GM21717 (cell line): ENCODE measurements around the gene CBLN2.

Experiments
- ATAC-seq: cut with Tn5 transposase; IDR thresholded peaks from one replicate; pipeline ENCODE4 v1.9.1; 2021; ENCODE audit warnings: mild to moderate bottlenecking, moderate library complexity; ENCODE audit not compliant: unreplicated experiment

Gene CBLN2

DNA sequence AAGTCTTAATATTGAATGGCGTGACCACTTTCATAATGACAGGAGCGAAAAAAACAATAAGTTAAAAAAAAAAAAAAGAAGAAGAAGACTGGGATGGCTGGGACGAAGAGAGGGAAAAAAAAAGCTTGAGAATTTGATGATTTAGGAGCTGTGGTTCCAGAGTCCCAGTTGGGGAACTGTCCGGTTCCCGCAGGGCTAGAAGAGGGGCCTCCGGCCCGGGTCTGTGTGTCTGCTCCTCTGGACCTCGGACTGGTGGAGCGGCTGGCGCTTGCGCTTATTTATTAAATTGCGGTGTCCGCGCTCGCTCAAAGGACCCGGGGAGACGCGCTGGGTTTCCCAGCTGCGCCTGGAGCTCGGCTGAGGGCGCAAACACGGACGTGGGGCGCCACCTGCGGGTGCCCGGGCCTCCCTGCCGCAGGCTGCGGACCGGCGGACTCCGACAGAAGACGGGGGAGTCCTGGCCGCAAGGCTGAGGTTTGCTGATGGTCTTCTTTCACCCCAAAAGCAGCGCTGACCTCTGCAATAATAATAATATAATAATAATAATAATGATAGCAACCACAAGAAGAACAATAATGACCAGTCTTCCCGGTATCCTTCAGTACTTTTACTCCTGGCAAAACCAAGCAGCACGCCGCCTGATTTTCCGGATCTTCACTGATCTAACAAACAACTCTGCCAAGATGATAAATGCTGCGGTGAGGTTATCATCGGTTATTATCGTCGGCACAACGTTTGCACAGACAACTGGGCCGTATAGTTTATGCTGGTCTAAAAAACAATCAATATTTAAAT lies at the start of gene CBLN2:
Gene CBLN2, minus strand, starts transcription at position 251 of the 795 bp plus-strand sequence. CDS start 2,182 bp downstream, outside the sequence.
- ATAC-seq = peak; percentile 88

DNA sequence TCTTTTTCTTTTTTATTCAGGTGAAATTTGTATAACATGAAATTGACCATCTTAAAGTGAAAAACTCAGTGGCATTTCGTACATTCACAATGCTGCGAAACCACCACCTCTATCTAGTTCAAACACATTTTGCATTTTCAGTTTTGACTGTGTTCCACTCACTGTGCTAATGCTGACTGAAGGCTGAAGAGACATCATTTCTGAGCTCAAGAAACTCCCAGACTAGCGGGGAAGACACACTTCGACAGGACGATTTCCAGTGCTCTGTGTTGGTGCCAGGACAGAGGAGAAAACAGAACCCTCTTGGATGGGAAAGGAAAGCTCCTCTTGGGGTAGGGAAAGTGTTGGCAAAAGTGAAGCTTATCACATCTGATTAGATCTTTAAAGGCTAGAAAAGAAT lies 44.2 kb upstream of the CBLN2 start:
- no peak for ATAC-seq

DNA sequence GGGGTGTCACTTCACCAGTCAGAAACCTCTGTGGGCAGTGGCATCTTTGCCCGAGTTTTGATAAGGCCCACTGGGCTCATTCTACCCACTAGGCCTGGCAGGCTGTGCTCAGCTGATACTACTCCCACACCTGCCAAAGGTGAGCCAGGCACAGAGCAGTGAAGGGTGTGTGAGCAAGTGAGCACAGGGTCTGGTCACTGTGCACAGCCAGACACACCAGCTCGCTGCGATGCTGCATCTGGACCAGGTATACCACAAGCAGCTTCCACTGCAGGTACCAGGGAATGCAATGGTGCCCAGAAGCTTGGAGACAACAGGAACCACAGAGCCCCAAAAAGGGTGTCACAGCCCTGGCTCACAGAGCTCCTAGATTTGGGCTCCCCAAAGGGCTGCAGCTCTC lies 40.6 kb upstream of the CBLN2 start:
- ATAC-seq = no peak

DNA sequence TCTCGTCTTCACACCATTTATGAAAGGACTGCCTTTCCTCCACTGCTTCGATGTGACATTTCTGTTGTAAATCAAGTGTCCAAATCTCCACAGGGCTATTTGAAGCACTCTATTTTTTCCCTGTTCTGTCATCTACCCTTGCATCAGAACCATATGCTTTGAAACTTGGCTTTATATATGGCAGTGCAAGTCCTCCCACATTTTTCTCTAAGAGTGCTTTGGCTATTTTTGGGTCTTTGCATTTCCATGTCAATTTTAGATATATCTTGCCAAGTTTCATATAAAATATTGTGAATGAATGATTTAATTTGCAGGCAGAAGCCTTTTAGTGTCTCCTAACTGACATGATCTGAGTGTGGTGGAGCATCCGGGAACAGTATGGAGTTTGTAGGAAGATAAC lies 37.8 kb upstream of the CBLN2 start:
- no peak for ATAC-seq

DNA sequence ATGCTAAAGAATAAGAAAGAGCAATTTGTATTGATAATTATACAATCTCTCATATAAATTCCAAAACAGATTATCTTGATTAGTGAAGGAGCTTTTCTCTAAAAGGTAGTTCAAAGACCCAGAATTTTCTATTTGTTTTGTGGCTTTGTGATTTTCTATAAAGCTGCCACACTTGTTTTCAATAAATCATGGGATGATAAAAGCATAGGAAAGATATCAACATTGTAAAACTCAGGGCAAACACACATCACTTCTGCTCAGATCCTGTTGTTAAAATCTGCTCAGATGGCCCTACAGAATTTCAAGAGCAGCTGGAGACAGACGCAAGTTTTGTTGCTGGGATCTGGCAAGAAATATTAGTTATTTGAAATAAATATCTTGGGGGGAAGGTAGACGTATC lies 28.8 kb upstream of the CBLN2 start:
- no peak for ATAC-seq

DNA sequence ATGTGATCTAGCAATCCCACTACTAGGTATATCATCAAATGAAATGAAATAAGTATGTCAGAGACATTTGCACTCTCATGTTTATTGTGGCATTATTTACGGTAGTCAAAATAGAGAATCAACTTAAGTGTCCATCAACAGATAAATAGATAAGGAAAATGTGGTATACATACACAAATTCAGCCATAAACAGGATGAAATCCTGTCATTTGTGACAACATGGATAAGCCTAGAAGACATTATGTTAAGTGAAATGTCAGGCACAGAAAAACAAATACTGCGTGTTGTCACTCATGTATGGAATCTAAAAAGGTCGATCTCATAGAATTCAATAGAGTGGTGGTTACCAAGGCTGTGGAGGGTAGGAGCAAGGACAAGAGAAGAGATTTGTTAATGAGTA lies 22.1 kb upstream of the CBLN2 start:
- no peak for ATAC-seq

DNA sequence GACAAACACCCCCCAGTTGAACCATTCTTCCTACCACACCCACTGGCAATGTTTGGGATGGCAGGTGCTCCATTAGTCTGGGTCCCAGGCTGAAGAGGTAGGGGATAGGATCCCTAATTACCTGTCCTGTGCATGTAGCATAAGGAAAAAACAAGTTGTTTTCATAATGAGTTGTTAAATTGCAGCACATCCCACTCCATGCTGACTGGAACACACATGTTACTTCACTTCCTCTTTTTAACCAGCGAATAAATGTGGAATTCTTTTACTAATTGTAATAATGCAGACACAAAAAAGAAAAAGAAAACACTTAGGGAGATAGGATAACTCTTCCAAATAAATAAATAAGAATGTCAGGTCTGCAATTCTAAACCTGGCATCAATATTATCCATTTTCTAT lies 11.8 kb upstream of the CBLN2 start:
- ATAC-seq = no peak

DNA sequence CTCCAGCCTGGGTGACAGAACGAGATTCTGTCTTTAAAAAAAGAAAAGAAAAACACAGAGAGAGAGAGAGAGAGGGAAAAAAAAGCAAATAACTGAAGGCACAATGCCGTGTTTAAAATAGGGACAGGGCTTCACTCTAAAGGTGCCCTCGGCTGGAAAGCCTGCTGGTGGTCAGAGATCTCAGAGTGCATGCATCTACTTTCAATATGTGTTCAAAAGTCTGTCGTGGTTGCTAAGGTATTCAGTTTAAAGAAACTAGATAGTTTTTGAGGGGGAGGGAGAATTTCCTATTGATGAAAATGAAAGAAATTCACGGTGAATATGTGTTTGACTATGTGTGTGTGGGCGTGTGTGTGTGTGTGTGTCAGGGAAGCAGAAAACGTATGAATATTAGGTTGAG lies 11.0 kb upstream of the CBLN2 start:
- ATAC-seq = no peak

DNA sequence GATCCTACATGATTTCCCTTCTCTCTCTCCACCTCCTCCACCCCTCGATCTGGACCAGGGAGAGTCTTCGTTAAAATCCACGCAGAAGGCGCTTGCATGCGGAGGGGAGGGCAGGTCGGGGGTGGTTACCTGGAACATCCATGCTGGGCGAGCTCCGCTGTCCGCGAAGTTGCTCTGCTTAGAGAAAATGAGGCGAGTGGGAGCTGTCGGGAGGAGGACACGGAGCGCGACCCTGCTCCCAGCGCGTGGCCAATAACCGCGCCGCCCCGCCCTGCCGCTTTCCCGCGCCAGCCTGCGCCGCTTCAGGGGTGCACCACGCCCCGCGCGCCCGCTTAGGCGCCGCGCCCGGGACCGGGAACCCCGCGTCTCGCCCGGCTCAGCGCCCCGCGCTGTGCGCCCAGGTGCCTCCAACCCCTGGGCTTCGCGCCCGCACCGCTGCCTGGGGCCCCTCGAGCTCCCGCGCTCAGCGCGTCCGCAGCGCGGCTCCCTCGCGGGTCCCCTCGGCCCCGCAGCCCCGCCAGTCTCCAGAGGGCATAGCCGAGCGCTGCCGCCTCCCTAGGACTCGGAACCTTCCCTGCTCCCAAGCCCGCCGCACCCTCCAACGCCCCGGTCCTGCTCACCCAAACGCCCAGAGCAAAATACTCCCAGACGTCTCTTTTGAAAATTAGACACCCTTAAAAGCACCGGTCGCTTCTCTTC lies 636 bp downstream of the CBLN2 start:
- ATAC-seq = no peak

DNA sequence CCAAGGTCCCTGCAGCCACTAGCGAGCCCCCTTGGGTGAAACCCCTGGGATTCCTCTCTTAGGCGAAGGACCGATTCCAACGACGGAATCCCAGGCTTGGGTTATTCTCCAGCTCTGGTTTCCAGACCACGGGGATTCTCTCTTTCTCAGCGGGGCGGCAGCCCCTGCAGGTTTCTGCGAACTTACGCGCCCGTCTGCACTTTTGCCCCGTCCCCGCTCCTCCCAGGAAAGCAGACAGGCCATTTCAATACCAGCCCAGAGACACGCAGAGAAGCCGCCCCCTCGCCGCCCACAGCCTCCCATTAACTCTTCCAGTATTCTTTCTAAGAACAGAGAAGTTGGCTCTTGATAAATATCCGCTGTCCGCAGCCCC lies 1.2 kb downstream of the CBLN2 start:
- ATAC-seq = no peak

DNA sequence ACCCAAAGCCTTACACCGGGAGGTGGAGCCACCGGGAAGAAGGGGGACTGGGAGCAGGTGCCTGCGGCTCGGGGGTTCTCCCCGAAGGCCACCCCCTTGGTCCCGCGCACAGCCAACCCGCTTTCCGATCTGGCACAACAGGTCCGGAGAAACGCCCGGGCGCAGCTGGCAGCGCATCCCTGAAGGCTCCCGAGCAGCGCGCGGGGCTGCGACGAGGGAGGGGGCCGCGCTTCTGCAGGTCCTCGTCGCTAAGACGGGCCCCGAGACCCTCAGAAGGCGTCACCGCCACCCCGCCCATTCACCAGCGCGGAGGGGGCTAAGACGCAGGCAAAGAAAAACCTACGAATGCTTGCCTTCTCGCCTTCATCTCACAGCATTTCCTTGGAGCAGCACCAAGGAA lies 1.8 kb downstream of the CBLN2 start:
- ATAC-seq = no peak

DNA sequence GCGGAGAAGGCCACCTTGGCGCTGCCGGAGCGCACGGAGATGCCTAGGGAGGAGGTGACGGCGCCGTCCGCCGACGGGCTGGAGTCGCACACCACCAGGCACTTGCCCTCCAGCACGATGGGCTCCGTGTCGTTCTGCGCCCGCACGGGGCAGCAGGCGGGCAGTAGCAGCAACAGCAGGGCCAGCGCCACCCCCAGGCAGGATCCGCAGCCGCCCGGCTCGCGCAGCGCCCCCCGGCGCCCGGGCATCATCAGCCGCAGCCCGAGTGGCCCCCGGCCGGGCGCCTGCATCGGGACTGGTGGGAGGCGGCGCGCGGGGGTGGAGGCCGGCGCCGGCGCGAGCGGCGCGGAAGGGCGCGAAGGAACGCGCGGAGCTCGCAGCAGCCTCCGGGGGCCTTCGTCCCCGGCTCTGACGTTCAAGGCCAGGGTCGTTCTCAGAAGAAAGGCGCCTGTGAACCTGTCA lies 2.2 kb downstream of the CBLN2 start:
- ATAC-seq = no peak

DNA sequence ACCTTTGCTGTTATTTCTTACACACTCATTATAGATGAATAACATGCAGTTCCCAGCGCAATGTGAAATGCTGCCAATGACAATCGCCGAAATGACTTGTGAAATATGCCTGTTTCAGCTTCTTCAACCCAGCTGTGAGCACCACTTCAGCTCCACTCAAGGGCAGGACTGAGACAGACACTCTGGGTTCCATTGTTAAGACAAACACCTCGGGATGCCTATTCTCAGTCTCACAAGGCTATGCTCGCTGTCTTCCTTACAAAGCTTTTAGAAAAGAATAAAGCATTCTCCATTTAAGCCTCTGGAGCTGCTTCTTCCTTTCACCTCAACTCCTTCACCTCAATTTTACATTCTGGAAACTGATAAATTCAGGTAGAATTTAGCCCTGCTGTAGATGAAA lies 4.2 kb downstream of the CBLN2 start:
- ATAC-seq = no peak

DNA sequence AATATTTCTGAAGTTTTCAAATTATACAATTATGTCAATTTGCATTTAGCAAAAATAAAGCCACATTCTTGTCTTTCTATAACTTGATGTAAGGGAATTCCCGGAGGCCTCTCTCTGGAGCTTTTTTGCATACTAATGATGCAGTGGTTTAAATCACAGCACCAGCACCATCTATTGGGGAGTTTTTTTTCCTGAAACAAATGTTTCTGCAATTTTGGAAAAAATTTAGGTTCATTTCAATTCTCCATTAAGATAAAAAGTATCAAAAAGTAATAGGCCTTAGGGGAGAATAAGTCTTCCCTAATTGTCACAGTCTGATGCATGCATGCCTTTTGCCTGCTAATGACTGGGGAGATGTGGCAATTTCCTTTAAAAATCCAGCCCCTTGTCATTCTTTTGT lies 13.5 kb downstream of the CBLN2 start:
- no peak for ATAC-seq

DNA sequence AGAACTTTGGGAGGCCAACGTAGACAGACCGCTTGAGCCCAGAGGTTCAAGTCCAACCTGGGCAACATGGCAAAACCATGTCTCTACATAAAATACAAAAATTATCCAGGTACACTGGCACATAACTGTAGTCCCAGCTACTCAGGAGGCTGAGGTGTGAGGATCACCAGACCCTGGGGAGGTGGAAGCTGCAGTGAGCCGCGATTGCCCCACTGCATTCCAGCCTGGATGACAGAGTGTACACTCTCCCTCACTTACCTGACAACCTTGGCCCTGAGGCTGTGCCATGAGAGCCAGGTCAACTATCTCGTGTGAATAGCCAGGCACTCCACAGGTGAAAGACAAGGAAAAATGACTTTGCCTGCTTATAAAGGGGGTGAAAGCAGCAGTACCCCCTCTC lies 39.3 kb downstream of the CBLN2 start:
- no peak for ATAC-seq

DNA sequence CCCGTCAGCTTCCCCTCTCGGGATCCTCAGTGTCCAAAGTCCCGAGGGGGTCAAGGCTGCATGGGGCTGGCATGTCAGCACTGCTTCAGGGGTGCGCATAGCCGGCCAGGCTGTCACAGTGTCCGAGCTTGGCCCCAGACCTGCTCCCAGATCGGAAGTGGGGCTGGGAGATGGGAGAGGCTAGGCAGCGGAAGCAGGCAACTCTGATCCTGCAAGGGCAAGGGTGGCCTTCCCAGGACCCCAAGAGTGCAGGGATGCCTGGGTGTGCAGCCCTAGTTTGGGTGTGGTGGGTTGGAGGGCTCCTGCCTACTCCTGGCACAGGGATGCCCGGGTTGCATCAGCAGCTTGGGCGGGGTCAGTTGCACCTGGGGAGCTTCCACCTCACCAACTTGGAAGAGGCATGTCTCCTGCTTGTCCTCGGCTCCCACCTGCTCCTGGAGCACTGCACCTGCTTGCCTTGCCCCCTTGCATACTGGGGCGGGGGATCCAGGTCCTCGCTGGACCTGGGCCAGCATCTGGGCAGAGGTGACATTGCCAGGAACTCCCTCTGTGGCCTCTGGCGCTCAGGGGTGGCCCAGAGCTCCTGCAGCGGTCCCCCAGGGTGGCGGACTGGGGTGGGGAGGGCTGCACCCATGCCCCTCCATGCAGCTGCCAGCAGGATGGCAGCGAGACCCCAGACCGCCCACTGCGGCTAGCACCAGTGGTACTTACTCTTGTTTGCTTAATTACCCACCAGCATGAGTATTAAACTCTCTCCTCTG lies 41.3 kb downstream of the CBLN2 start:
- no peak for ATAC-seq

DNA sequence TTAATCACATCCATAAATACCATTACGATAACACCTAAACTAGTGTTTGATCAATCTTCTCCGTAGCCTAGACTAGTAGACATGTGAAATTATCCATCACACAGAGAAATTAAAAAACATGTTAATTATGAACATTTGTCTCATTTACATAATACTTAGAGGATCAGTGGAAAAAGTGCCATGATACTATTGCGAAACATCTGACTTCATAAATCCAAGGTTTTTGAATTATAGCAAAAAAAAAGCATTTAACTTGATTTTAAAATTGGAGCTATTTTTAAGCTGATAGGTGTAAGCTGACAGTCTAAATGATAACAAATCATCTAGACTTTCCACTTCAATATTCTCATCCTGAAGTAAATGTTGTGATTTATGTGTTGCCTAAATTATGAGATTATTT lies 51.6 kb downstream of the CBLN2 start:
- ATAC-seq = no peak
